GM19372 (cell line): ENCODE results near the gene ZFPM1.

Experiments
- ATAC-seq: cut with Tn5 transposase; IDR thresholded peaks from one replicate; pipeline ENCODE4 v1.9.1; 2021; ENCODE audit warnings: mild to moderate bottlenecking, low read depth, moderate library complexity; ENCODE audit not compliant: unreplicated experiment

The ZFPM1 gene

DNA sequence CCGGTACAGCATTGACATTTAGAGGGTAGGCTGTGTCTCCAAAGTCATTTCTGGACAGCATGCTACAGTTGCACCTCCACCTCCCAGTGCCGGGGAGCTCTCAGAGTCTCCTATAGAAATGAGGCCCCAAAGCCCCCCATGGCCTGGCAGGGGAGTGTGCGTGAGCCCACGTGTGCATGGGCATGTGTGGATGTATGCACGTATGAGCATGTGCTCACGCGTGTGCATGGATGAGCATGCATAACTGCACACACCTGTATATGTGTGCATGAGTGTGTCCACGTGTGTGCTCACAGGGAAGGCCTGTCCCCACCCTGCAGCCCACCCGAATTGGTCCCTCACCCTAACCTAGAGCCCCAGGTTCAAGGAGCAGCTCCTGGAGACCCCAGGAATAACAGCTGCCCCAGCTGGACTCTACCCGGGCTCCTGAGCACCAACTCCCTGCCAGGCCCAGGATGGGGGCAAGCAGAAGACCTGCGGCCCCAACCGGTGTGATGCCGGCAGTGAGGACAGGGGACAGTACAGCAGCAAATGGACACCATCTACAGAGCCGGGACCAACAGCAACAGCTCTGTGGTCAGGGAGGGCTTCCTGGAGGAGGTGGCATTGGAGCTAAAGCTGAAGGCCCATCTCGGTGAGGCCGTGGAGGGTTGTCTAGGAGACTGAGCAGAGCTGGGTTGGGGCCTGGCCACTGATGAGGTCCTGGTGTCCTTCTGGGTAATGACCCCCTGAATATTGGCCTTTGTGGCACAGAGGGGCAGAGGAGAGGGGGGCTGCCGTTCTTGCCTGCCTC lies 35.2 kb upstream of the ZFPM1 start:
- no peak for ATAC-seq

DNA sequence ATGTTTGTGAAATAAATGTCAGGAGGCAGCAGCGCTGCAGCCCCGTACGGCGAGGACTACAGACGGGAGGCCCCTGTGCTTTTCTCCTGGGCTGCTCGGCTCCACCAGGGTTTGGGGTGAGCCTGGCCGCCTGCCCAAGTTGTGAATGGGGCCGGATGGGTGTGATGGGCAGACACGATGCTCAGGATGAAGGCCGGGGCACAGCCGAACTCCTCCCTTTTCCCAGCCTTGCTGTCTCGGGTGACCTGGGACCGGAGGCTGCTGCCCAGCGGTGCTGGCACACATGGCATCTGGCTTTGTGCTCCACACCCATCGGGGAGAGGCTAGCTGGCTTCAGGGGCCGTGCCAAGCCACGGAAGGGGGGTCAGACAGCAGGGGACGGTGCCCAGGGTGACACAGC lies 34.2 kb upstream of the ZFPM1 start:
- no peak for ATAC-seq

DNA sequence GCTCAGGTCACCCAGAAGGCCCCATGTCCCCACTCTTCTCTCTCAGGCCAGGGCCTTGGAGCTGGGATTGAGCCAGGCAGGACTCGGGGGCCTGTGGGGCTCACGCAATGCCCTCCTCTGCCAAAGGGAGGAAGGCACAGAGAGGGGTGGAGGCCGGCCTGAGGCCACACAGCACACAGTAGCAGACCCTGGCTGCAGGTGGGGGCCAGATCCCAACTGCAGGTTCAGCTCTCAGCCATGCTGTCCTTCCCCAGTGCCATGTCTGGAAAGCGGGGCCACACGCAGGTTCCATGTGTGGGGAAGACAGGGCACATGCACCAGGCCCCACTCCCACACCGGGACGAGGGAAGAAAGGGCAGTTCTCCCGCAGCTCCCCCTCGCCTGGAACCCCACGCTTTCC lies 33.3 kb upstream of the ZFPM1 start:
- no peak for ATAC-seq

DNA sequence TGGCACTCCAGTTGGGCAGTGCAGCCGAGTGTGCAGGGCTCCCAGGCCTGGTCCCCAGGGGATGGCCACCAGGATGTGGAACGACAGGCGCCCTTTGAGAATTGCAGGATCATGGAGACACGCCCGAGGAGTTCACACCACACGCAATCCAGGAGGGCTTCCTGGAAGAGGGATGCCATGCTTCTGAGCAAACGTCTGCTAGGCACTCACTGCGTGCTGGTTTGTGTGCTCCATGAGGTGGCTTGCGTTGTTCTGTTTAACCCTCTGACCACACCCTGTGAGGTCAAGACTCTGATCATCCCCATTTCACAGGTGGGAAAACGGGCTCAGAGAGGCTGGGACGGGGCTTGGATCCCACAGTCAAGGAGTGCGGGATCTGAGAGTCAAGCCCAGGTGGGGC lies 32.6 kb upstream of the ZFPM1 start:
- no peak for ATAC-seq

DNA sequence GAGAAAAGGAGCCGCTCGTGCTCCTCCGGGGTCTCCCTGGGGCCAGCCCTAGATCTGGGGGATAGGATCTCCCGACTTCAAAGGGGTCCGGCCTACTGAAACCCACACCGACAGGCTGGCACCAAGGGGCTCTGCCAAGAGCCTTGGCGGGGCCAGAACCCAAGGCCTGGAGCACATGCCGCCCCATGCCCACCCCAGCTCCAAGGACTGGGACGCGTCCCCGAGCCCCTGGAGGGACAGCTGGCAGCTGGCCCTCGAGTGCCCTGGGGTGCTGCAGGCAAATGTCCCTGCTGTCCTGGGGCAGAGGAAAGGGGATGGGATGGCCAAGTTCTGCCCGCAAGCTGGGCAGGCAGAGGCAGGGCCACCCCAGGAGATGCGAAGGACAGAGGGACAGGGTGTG lies 31.8 kb upstream of the ZFPM1 start:
- ATAC-seq, result no peak

DNA sequence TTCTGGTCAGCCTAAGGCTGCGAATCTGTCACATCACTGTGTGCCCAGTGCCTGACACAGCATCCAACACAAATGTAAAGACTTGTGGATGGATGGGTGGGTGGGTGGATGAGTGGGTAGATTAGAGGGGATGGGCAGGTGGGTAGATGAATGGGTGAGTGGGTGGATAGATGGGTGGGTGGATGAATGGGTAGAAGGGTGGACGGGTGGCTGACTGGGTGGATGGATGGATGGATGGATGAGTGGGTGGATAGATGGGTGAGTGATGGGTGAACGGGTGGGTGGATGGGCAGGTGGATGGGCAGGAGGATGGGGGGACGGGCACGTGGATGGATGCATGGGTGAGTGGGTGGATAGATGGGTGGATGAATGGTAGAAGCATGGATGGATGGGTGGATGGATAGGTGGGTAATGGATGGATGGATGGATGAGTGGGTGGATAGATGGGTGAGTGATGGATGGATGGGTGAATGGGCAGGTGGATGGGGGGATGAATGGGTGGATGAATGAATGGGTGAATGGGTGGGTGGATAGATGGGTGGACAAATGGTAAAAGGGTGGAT lies 31.1 kb upstream of the ZFPM1 start:
- ATAC-seq, result no peak

DNA sequence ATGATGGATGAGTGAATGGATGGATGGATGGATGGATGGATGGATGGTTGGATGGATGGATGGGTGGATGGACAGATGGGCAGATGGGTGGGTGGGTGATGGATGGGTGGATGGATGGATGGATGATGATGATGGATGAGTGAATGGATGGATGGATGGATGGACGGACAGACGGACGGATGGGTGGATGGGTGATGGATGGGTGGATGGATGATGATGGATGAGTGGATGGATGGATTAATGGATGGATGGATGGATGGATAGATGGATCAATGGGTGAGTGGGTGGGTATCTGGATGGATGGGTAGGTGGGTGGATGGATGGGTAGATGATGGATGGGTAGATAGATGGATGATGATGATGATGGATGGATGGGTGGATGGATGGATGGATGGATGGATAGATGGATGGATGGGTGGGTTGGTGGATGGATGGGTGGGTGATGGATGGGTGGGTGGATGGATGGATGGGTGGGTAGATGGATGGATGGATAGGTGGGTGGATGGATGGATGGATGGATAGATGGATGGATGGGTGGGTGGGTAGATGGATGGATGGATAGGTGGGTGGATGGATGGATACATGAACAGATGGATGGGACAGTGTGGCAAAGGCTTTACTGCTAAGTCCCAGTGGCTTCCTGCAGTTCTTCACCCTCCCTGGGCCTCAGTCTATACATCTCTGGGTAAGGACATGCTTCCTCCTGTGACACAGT lies 30.2 kb upstream of the ZFPM1 start:
- ATAC-seq, result no peak

DNA sequence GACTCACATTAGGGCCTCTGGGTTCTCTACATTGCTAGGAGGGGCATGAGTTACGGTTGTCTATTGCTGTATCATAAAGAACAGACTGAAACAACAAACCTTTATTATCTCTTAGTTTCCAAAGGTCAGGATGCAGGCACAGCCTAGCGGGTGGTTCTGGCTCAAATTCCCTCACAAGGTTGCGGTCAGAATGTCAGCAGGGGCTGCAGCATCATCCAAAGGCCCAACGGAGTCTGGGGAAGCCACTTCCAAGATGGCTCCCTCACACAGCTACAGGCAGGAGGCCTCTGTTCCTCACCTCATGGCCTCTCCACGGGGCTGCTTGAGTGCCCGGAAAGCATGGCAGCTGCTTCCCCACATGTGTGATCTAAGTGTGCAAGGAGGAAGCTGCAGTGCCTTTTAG lies 29.6 kb upstream of the ZFPM1 start:
- no peak for ATAC-seq

DNA sequence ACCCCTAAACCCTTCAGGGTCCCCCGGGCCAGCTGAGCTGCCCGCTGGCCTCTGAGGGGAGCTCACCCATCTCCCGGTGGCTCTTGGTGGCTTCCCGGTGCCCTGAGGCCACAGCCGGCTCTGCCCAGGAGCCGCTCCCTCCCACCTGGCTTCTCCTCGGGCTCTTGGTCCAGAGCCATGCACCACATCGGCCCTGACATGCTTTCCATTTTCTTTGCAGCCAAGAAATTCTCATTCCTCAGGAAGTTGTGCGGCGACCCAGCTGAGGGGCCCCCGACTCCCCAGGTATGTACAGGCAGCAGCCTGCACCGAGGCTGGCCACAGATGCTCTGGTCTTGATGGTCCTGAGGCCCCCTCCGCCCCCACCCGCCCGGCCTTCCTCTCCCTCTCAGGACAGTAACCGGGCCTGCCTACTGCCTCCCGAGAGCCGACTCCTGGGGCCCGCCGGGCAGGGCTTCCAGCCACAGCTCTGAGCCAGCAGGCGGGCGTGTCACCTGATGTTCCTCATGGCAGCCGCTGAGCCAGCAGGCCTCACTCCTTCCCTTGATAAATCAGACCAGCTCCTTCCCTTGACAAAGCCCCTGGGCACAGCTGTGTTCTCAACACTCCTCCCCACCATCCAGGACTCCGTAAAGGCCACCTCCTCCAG lies 28.4 kb upstream of the ZFPM1 start:
- no peak for ATAC-seq

DNA sequence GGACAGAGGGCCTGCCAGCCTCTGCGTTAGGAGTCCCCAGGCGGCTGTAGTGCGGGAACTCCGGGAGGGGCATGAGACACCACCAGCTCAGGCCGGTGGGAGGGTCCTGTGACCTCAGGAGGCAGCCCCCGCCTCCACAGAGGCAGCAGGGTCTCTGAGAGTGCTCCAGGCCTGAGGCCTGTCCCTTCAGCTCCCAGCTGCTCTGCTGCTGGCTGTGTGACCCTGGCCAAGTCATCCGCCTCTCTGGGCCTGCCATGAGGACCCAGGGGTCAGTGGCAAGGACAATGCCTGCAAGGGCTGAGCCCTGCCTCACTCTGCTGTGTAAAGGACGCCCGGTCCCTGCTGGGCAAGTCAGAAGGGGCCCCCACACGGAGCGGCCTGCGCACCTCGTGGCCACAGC lies 27.1 kb upstream of the ZFPM1 start:
- no peak for ATAC-seq

DNA sequence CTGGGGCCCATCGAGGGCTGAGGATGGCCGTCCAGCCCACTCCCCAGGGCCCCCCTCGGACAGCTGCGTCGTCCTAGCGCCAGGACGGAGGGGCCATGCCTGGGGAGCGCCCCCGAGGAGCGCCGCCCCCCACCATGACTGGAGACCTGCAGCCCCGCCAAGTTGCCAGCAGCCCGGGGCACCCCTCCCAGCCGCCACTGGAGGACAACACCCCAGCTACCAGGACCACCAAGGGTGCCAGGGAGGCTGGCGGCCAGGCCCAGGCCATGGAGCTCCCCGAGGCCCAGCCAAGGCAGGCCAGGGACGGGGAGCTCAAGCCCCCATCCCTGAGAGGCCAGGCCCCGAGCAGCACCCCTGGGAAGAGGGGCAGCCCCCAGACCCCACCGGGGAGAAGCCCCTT lies 25.7 kb upstream of the ZFPM1 start:
- no peak for ATAC-seq

DNA sequence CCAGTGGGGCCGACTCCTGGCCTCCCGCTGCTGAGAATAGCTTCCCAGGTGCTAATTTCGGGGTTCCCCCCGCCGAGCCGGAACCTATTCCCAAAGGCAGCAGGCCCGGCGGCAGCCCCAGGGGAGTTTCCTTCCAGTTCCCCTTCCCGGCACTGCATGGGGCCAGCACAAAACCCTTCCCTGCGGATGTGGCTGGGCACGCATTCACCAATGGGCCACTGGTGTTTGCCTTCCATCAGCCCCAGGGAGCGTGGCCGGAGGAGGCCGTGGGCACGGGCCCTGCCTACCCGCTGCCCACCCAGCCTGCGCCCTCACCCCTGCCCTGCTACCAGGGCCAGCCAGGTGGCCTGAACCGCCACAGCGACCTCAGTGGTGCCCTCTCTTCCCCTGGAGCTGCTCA lies 24.9 kb upstream of the ZFPM1 start:
- ATAC-seq, result no peak

DNA sequence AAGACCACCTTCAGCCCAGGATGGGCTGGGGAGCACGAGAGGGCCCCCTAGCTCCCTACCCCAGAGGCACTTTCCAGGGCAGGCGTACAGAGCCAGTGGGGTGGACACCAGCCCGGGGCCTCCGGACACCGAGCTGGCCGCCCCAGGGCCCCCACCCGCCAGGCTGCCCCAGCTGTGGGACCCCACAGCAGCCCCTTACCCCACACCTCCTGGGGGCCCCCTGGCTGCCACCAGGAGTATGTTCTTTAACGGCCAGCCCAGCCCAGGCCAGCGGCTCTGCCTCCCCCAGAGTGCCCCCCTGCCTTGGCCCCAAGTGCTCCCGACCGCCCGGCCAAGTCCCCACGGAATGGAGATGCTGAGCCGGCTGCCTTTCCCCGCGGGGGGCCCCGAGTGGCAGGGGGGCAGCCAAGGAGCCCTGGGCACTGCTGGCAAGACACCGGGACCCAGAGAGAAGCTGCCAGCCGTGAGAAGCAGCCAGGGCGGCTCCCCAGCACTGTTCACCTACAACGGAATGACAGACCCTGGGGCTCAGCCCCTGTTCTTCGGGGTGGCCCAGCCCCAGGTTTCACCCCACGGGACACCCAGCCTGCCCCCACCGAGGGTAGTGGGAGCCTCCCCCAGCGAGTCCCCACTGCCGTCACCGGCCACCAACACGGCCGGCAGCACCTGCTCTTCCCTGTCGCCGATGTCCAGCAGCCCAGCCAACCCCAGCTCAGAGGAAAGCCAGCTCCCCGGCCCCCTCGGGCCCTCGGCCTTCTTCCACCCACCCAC lies 24.3 kb upstream of the ZFPM1 start:
- no peak for ATAC-seq

DNA sequence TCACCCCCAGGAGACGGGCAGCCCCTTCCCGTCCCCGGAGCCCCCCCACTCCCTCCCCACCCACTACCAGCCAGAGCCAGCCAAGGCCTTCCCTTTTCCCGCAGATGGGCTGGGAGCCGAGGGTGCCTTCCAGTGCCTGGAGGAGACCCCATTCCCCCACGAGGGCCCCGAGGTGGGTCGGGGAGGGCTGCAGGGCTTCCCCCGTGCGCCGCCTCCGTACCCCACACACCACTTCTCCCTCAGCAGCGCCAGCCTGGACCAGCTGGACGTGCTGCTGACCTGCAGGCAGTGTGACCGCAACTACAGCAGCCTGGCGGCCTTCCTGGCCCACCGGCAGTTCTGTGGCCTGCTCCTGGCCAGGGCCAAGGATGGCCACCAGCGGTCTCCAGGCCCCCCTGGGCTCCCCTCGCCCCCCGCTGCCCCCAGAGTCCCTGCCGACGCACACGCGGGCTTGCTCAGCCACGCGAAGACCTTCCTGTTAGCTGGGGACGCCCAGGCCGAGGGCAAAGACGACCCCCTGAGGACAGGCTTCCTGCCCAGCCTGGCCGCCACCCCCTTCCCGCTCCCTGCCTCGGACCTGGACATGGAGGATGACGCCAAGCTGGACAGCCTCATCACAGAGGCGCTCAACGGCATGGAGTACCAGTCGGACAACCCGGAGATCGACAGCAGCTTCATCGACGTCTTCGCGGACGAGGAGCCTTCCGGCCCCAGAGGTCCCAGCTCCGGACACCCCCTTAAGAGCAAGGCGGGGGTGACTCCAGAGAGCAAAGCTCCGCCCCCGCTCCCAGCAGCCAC lies 23.5 kb upstream of the ZFPM1 start:
- ATAC-seq, result no peak

DNA sequence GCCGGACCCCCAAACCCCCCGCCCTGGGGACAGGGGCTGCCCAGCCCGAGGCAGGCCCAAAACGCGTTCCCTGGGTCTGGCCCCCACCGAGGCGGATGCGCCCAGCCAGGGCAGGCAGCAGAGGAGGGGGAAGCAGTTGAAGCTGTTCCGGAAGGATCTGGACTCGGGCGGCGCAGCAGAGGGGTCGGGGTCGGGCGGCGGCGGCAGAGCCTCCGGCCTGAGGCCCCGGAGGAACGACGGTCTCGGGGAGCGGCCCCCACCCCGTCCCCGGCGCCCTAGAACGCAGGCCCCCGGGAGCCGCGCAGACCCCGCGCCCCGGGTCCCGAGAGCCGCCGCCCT lies 22.9 kb upstream of the ZFPM1 start:
- no peak for ATAC-seq

DNA sequence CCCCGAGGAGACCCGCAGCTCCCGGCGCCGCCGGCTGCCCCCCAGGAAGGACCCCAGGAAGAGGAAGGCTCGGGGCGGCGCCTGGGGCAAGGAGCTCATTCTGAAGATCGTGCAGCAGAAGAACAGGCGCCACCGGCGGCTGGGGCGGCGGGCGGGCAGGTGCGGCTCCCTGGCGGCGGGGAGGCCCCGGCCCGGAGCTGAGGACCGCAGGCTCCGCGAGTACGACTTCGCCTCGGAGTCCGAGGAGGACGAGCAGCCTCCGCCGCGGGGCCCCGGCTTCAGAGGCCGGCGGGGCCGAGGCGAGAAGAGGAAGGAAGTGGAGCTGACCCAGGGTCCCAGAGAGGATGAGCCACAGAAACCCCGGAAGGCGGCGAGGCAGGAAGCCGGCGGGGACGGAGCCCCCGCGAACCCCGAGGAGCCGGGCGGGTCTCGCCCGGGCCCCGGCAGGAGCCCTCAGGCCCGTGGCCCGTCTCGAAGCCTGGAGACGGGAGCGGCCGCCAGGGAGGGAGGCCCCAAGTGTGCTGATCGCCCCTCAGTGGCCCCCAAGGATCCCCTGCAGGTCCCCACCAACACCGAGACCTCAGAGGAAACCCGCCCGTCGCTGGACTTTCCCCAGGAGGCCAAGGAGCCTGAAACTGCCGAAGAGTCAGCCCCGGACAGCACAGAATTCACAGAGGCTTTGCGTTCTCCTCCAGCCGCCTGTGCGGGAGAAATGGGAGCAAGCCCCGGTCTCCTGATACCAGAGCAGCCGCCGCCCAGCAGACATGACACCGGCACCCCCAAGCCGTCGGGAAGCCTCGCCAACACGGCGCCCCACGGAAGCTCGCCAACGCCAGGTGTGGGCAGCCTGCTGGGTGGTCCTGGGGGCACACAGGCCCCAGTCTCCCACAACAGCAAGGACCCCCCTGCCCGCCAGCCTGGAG lies 22.3 kb upstream of the ZFPM1 start:
- ATAC-seq, result no peak

DNA sequence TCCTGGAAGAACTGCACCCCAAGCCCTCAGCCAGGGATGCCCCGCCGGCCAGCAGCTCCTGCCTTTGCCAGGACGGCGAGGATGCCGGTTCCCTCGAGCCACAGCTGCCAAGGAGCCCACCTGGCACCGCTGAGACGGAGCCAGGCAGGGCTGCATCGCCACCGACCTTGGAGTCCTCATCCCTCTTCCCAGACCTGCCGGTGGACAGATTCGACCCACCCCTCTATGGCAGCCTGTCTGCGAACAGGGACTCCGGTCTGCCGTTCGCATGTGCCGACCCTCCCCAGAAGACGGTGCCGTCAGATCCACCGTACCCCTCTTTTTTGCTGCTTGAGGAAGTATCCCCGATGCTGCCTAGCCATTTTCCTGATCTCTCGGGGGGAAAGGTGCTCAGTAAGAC lies 21.4 kb upstream of the ZFPM1 start:
- ATAC-seq, result no peak

DNA sequence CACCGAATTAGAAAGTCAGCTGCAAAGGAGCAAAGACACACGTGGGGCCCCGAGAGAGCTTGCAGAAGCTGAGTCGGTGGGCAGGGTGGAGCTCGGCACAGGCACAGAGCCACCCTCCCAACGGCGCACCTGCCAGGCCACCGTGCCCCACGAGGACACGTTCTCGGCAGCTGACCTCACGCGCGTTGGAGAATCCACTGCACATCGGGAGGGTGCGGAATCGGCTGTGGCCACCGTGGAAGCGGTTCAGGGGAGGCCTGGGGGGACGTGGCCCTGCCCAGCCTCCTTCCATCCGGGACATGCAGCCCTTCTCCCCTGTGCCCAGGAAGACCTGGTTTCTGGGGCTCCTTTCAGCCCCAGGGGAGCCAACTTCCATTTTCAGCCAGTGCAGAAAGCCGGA lies 20.9 kb upstream of the ZFPM1 start:
- ATAC-seq, result no peak

DNA sequence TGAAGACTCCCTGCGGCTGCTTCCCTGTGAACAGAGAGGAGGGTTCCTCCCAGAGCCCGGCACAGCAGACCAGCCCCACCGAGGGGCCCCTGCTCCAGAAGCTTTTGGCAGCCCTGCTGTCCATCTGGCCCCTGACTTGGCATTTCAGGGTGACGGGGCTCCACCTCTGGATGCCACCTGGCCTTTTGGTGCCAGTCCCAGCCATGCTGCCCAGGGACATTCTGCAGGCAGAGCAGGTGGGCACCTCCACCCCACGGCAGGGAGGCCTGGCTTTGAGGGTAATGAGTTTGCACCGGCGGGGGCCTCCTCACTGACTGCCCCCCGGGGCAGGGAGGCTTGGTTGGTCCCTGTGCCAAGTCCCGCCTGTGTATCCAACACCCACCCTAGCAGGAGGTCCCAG lies 20.3 kb upstream of the ZFPM1 start:
- ATAC-seq, result no peak
